Measurements from ENCODE around the gene ROCK1. TPM values are rescaled to one million over a fixed set of nuclear protein-coding genes. Genes with fewer than 3 reads are reported as not detected.

ROCK1 gene
- total RNA-seq, 4 donors from 2014 or later = 77.2 to 110 (median 106) TPM

DNA sequence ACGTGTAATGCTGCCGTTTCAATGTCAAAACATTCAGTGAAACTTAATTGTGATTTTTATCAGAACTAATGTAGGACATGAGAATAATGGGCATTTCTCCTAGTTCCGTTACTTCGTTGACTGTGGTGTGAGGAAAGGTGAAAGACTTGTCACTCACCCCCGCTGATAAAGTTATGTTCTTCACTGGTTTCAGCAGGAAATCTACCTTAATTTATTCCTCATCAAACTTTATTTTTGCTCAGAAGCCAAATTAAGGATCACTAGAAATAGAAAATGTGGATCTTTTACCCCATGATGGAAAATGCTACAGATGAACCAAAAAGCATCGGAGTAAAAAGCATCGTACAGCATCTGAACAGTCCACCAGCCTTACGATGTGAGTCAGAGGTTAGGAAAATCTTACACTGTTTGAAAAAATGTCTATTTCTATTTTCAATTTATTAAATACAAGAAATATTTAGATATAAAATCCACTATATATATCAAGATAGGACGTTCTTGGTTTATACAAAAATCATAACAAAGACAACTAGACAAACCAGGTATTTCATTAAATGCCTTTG is 1.0 kb upstream of the ROCK1 start:
- no peak for DNase-seq (ENCODE audit: extremely low spot score)
- Histone ChIP-seq H3K4me3 (peak overlapping the region; percentile 87 to 98 (median 90)), H3K36me3 (no peaks in the 10 kb centered on the region), H3K27me3 (no peaks in the 10 kb centered on the region), H3K4me1 (peaks cover 17 to 41% (median 28%) of the 10 kb centered on the region in 4 donors), H3K9me3 (no peaks in the 10 kb centered on the region), H3K27ac (replicated peaks in 1 of 4) (peak overlapping the region; percentile 95 to 98 (median 97))
- 16% methylated on average over 9 of the region's 9 CpGs for WGBS
- TF ChIP-seq EP300 (IDR thresholded peaks at IDR 0.05) = no peak
- TF ChIP-seq POLR2A (IDR thresholded peaks at IDR 0.05; ENCODE audit: low read depth) = no peak
- no peak for TF ChIP-seq POLR2AphosphoS5 (IDR thresholded peaks at IDR 0.05)
- TF ChIP-seq, protein P1, sequence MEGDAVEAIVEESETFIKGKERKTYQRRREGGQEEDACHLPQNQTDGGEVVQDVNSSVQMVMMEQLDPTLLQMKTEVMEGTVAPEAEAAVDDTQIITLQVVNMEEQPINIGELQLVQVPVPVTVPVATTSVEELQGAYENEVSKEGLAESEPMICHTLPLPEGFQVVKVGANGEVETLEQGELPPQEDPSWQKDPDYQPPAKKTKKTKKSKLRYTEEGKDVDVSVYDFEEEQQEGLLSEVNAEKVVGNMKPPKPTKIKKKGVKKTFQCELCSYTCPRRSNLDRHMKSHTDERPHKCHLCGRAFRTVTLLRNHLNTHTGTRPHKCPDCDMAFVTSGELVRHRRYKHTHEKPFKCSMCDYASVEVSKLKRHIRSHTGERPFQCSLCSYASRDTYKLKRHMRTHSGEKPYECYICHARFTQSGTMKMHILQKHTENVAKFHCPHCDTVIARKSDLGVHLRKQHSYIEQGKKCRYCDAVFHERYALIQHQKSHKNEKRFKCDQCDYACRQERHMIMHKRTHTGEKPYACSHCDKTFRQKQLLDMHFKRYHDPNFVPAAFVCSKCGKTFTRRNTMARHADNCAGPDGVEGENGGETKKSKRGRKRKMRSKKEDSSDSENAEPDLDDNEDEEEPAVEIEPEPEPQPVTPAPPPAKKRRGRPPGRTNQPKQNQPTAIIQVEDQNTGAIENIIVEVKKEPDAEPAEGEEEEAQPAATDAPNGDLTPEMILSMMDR (IDR thresholded peaks at IDR 0.05) = no peak
- intact Hi-C loops (cut with DNase I) = loop anchor here (5.0 to 10.0 kb wide), 3 partner anchors 60 to 108 kb away; no protein-coding TSS in a partner anchor

DNA sequence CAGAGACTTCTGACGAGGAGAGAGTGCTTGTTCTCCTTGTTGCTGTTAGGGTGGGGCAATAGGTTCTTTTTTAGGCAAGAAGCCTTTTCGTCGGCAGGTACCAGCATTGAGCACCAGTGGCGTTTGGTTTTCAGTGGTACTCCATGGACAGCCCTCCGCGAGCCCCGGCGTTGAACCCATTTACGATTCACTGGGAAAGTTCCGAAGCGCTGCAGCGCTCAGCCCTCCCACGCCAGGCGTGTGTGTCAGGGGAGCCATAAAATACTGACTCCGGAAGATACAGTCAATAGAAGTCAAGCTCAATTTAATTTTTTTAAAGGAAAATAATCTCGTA is 494 bp upstream of the ROCK1 start:
- no peak for DNase-seq (ENCODE audit: extremely low spot score)

DNA sequence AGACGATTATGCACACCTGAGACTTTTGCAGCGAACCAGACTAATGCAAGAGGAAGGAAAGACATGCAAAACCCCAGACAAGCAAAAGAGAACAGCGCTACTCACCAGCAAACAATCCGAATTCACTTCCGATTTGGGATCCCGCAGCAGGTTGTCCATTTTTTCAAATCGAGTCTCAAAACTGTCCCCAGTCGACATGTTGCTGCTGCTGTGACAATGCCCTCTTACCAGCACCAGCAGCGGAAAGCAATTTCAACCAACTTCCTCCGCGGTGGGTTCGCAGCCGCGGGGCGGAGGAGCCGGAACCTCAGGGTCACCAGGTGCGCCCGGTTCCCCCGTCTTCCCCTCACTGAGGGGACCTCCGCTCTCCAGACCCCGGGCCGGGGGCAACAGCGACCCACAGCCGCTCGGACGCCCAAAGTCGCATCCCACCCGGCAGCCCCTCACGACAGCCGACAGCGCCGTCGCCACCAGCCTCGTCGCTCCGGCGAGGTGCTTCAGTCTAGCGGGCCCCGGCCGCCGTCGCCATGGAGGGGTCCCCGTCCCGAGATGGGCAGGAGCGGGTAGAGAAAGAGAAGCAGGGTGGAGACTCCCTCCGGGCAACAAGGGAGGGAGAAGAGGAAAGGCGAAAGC is 784 bp downstream of the ROCK1 start:
- Histone ChIP-seq H3K36me3 (no peaks in the 10 kb centered on the region), H3K4me3 (peak overlapping the region; percentile 87 to 98 (median 90)), H3K4me1 (peaks cover 24 to 49% (median 40%) of the 10 kb centered on the region in 4 donors), H3K27ac (replicated peaks in 1 of 4) (peak overlapping the region; percentile 95 to 98 (median 97)), H3K9me3 (no peaks in the 10 kb centered on the region), H3K27me3 (no peaks in the 10 kb centered on the region)
- no peak for DNase-seq (ENCODE audit: extremely low spot score)
- intact Hi-C loops (cut with DNase I) = loop anchor here (5.0 to 10.0 kb wide), 3 partner anchors 59 to 106 kb away; no protein-coding TSS in a partner anchor
- 0% methylated on average over 19 of the region's 47 CpGs for WGBS
- TF ChIP-seq, protein P1 (IDR thresholded peaks at IDR 0.05) = no peak
- peak in 1 of 2 donors; percentile 26 for TF ChIP-seq POLR2AphosphoS5 (IDR thresholded peaks at IDR 0.05)

More for the DNA sequence above, 494 bp upstream of the ROCK1 start:
- intact Hi-C loops (cut with DNase I) = loop anchor here (5.0 to 10.0 kb wide), 3 partner anchors 60 to 107 kb away; no protein-coding TSS in a partner anchor
- TF ChIP-seq POLR2AphosphoS5 (IDR thresholded peaks at IDR 0.05) (no peak), POLR2A (IDR thresholded peaks at IDR 0.05; ENCODE audit: low read depth) (no peak), EP300 (IDR thresholded peaks at IDR 0.05) (no peak)
- TF ChIP-seq, protein P1 (IDR thresholded peaks at IDR 0.05) = no peak
- H3K4me1 ChIP-seq = peaks cover 20 to 41% (median 29%) of the 10 kb centered on the region in 4 donors
- WGBS = 0% methylated on average over 15 of the region's 16 CpGs
- peak overlapping the region; percentile 95 to 98 (median 97) for H3K27ac ChIP-seq (replicated peaks in 1 of 4)
- peak overlapping the region; percentile 87 to 98 (median 90) for H3K4me3 ChIP-seq
- no peaks in the 10 kb centered on the region for H3K9me3 ChIP-seq
- no peaks in the 10 kb centered on the region for H3K36me3 ChIP-seq
- no peaks in the 10 kb centered on the region for H3K27me3 ChIP-seq

DNA sequence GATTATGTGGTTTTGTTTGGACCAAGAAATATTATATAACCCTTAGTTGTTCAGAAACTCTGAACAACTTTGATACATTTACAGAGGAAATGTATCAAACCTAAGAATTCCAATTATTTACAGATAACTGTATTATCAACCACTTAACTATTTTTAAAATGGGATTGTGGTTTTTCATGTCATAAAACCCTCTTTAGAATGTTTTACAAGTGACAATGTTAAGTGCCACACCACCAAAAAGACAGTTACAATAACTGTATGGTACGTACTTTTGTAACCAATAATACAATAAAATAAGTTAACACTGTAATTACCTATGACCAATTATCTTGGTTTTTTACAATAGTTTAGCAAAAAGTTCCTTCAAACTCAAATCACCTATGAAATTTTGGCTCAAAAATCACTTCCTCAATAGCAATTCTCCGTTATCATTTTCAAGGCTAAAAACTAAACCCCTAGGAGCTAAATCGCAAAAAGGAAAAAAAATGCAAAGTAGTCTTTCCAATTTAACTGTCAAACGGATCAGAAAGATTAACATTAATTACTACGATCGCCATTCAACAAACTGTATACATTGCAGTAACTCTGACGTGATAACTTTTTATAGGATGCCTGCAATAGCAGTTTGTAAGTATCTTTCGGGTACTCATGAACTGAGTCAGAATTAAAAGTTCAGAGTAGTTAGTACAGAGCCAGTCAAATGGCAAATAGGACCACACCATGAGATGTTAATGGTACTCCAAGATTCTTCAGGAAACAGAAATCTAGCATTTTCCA is 1.5 kb downstream of the ROCK1 start:
- Histone ChIP-seq H3K36me3 (no peaks in the 10 kb centered on the region), H3K4me3 (peak overlapping the region; percentile 87 to 98 (median 90)), H3K4me1 (peaks cover 26 to 56% (median 44%) of the 10 kb centered on the region in 4 donors), H3K9me3 (no peaks in the 10 kb centered on the region), H3K27me3 (no peaks in the 10 kb centered on the region), H3K27ac (replicated peaks in 1 of 4) (peak overlapping the region; percentile 95 to 98 (median 97))
- no peak for DNase-seq (ENCODE audit: extremely low spot score)
- TF ChIP-seq, protein P1 (IDR thresholded peaks at IDR 0.05) = no peak
- TF ChIP-seq POLR2AphosphoS5 (IDR thresholded peaks at IDR 0.05) (no peak), POLR2A (IDR thresholded peaks at IDR 0.05; ENCODE audit: low read depth) (no peak), EP300 (IDR thresholded peaks at IDR 0.05) (no peak)
- WGBS = 3% methylated on average over 8 of the region's 8 CpGs
- intact Hi-C loops (cut with DNase I) = loop anchor here (5.0 to 10.0 kb wide), 3 partner anchors 58 to 105 kb away; no protein-coding TSS in a partner anchor
